Immature natural killer cell (primary cell): ENCODE measurements around the gene TMEM239. TPM values are rescaled to one million over a fixed set of nuclear protein-coding genes. Genes with fewer than 3 reads are reported as not detected.
"Not testable (repeated sequence)": the region's sequence is repeated elsewhere in the genome, so short reads cannot be mapped to it uniquely, and the experiment has no call there.

Experiments used
- DNase-seq, 3 donors: peaks; one replicate each; pipeline ENCODE4 v3.0.0; 2022; ENCODE audit warnings: mixed read lengths in 1 of 3
- H3K27ac Mint-ChIP-seq, 6 donors: one replicate each; pipeline ENCODE4 v1.8.0; 2020; ENCODE audit warnings: mixed read lengths in 6 of 6, mild to moderate bottlenecking in 5 of 6, inconsistent platforms in 4 of 6, moderate library complexity in 3 of 6
- H3K27me3 Mint-ChIP-seq, 3 donors: one replicate each; pipeline ENCODE4 v1.8.0; 2020 to 2021; ENCODE audit warnings: low read depth in 3 of 3, mild to moderate bottlenecking in 3 of 3, mixed read lengths in 3 of 3, moderate library complexity in 3 of 3, inconsistent platforms in 1 of 3
- H3K36me3 Mint-ChIP-seq, 3 donors: one replicate each; pipeline ENCODE4 v1.8.0; 2020; ENCODE audit warnings: mixed read lengths in 3 of 3, inconsistent platforms in 2 of 3, mild to moderate bottlenecking in 2 of 3
- H3K4me1 Mint-ChIP-seq, 2 donors: one replicate each; pipeline ENCODE4 v1.8.0; 2020; ENCODE audit warnings: inconsistent platforms in 2 of 2, mild to moderate bottlenecking in 2 of 2, mixed read lengths in 2 of 2, moderate library complexity in 1 of 2
- H3K4me3 Mint-ChIP-seq, 5 donors: one replicate each; pipeline ENCODE4 v1.8.0; 2020; ENCODE audit warnings: mild to moderate bottlenecking in 5 of 5, mixed read lengths in 5 of 5, inconsistent platforms in 3 of 5, moderate library complexity in 3 of 5
- H3K9me3 Mint-ChIP-seq, 6 donors: one replicate each; pipeline ENCODE4 v1.8.0; 2020; ENCODE audit warnings: mild to moderate bottlenecking in 6 of 6, mixed read lengths in 6 of 6, inconsistent platforms in 4 of 6, moderate library complexity in 3 of 6
- polyA plus RNA-seq, 3 donors: library from polyadenylated mRNA; unstranded; fragments of 300-500 nt; fragmentation: Illumina TruSeq; gene quantifications; one replicate each; pipeline ENCODE4 v1.2.3, GENCODE V29; 2021

Gene TMEM239
- polyA plus RNA-seq, result not detected

DNA sequence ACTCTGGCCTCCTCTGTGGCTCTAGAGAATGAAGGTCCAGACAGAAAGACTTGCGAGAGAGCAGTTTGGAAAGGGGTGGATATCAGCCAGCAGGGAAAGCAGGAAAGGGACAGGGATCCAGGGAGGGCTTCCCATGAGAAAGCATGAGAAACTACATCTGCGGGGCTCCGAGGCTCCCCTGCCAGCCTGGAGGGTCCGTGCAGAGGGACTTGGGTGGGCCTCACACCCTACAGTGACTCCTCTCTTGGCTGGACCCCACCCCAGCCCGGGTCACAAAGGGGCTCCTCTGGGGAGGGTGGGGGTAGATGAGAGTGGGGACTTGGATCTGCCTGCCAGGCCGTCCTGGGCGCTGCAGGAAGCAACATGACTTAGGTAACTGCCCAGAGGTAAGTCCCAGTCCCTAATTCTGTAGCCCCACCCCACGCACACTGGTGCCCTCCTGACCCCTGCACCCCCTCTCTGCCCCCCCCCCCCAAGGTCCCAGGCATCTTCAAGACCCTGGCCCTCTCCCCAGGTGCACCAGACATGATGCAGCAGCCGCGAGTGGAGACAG, at the start of gene TMEM239:
Gene TMEM239 (plus strand): TSS at position 335 of the 553 bp plus-strand sequence. CDS start 191 bp downstream, at position 526.
- Mint-ChIP-seq H3K27me3 (peaks cover 2 to 9% (median 8%) of the 10 kb centered on the region in 3 donors), H3K9me3 (peaks cover 0 to 9% (median 3%) of the 10 kb centered on the region in 6 donors), H3K4me1 (peaks cover 8 to 18% of the 10 kb centered on the region in 2 donors), H3K27ac (peak within 1 kb of the TSS in 1 of 6 donors; percentile 49), H3K4me3 (no peak within 1 kb of the TSS), H3K36me3 (peaks cover 0 to 11% (median 10%) of the 10 kb centered on the region in 3 donors)
- no peak for DNase-seq

DNA sequence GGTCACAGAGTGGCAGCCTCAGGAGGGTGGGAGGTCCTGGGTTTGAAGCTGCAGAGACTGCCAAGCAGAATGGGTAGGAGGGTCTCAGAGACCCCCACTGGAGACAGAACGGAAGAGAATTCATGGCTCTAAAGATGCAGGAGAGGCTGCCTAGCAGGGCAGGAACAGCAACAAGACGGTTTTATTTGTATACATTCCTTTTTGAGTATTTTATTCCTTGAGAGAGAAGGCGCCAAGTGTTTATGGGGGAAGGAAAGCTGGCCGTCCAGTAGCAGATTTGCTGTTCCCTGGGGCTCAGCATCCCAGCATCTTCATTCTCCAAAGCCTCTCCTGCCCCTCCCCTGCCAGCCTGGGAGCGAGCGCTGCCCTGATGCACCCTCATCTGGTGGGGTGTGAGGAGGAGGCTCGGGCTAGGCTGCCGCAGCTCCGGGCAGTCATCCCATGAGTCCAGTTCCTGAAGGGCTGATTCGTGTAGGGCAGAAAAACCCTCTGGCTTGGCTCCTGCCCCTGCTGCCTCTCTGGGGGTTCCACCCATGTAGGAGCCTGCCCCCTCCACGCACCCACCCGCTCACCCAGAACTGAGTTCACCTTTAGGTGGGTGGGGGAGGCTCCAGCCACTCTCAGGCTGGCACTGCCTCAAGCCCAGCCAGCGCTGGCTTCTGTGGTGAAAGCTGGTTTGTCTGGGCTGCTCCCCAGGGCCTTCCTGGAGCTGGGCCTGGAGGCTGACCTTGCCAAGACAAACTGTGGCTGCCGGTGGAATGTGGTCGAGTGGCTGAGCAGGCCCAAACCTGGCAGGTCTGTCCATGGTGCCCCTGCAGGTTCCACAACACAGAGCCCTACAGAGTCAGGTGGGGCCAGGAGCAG, 48.2 kb upstream of the TMEM239 start:
- no peak overlapping the region for H3K4me3 Mint-ChIP-seq
- peaks cover 2 to 8% (median 4%) of the 10 kb centered on the region in 3 donors for H3K27me3 Mint-ChIP-seq
- no peak overlapping the region for H3K27ac Mint-ChIP-seq

DNA sequence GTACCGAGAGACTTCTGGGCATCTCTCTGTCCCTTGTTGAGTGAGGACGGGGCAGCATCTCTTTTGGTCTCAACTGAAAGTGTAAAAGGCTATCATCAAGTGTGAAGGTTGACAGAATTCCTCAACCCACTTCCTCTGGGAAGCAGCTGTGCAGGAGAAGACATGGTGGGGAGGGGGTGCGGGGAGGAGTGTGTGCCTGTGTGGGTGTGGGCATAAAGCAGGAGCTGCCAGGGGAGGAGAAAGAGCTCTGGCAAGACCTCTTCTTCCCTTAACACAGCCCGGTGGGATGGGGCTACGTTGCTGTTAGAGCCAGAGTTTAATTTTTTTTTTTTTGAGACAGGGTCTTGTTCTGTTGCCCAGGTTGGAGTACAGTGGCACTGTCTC, 47.5 kb upstream of the TMEM239 start:
- no peak for DNase-seq
- Mint-ChIP-seq H3K4me1 (peaks cover 17 to 18% of the 10 kb centered on the region in 2 donors), H3K9me3 (no peaks in the 10 kb centered on the region), H3K27me3 (peaks cover 2 to 8% (median 4%) of the 10 kb centered on the region in 3 donors), H3K36me3 (no peaks in the 10 kb centered on the region), H3K27ac (no peak overlapping the region), H3K4me3 (no peak overlapping the region)

More for the DNA sequence above, 48.2 kb upstream of the TMEM239 start:
- no peak for DNase-seq
- no peaks in the 10 kb centered on the region for H3K9me3 Mint-ChIP-seq
- no peaks in the 10 kb centered on the region for H3K36me3 Mint-ChIP-seq
- H3K4me1 Mint-ChIP-seq, result peaks cover 17 to 18% of the 10 kb centered on the region in 2 donors

- DNase-seq, H3K27ac Mint-ChIP-seq, H3K36me3 Mint-ChIP-seq, H3K27me3 Mint-ChIP-seq, H3K9me3 Mint-ChIP-seq, H3K4me3 Mint-ChIP-seq: not testable (repeated sequence)
- H3K4me1 Mint-ChIP-seq, result peaks cover 17 to 18% of the 10 kb centered on the region in 2 donors
Measured at GRCh38 chr20:2770091-2770490, 46.1 kb upstream of the TMEM239 start.

- Mint-ChIP-seq H3K27ac (peak overlapping the region in 3 of 6 donors; percentile 13 to 27 (median 18)), H3K9me3 (no peaks in the 10 kb centered on the region), H3K27me3 (peaks cover 2 to 8% (median 4%) of the 10 kb centered on the region in 3 donors), H3K4me3 (peak overlapping the region in 4 of 5 donors; percentile 33 to 70 (median 60)), H3K36me3 (no peaks in the 10 kb centered on the region), H3K4me1 (peaks cover 17 to 18% of the 10 kb centered on the region in 2 donors)
- DNase-seq, result peak in 2 of 3 donors; percentile 17 to 28
Measured at GRCh38 chr20:2771631-2772080, 44.5 kb upstream of the TMEM239 start.

DNA sequence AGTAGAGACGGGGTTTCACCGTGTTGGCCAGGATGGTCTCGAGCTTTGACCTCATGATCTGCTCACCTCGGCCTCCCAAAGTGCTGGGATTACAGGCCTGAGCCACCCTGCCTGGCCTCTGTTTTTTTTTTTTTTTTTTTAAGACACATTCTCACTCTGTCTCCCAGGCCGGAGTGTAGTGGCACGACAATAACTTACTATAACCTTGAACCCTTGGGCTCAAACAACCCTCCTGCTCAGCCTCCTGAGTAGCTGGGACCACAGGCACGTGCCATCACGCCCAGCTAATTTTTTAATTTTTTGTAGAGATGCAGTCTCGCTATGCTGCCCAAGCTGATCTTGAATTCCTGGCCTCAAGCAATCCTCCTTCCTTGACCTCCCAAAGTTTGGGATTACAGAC, 42.4 kb upstream of the TMEM239 start:
- peak overlapping the region in 1 of 6 donors; percentile 35 for H3K27ac Mint-ChIP-seq
- peaks cover 2 to 4% (median 2%) of the 10 kb centered on the region in 3 donors for H3K27me3 Mint-ChIP-seq
- no peak overlapping the region for H3K4me3 Mint-ChIP-seq
- no peaks in the 10 kb centered on the region for H3K9me3 Mint-ChIP-seq
- DNase-seq, result no peak
- no peaks in the 10 kb centered on the region for H3K36me3 Mint-ChIP-seq
- peaks cover 16 to 18% of the 10 kb centered on the region in 2 donors for H3K4me1 Mint-ChIP-seq

DNA sequence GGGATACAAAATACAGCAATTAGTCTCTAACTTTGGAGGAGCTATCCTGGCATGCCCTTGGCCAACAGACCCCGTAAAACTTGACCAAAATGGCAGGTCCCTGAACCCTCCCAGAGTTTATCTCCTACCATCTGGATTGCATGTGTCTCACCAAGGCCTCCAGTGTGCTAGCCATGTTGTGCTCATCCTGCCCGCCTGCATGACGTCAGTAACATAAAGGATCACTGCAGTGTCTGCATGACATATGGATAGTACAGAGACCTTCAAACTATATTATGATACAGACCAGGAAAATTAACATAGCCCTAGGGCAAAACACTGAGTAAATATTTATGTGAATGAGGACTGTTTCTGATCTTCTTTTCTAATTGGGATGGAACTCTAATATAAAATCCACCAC, 41.0 kb upstream of the TMEM239 start:
- Mint-ChIP-seq H3K36me3 (no peaks in the 10 kb centered on the region), H3K9me3 (no peaks in the 10 kb centered on the region), H3K4me1 (peaks cover 14 to 18% of the 10 kb centered on the region in 2 donors), H3K27ac (no peak overlapping the region), H3K27me3 (peaks cover 2 to 6% (median 5%) of the 10 kb centered on the region in 3 donors), H3K4me3 (no peak overlapping the region)
- DNase-seq, result no peak

DNA sequence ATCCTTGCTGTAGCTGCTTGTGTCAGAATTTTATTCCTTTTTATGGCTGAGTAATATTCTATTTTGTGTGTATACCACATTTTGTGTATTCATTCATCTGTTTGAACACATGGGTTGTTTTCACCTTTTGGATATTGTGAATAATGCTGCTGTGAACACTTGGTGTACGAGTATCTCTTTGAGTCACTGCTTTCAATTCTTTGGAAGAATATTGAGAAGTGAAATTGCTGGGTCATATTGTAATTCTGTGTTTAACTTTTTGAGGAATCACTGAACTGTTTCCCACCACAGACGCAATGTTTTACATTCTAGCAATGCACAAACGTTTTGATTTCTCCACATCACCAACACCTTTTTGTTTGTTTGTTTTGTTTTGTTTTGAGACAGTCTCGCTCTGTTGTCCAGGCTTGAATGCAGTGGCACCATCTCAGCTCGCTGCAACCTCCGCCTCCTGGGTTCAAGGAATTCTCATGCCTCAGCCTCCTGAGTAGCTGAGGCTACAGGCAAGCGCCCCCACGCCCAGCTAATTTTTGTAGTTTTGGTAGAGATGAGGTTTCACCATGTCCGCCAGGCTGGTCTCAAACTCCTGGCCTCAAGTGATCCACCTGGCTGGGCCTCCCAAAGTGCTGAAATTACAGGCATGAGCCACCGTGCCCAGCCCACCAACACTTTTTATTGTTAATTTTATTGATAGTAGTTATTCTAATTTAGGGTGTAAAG, 37.4 kb upstream of the TMEM239 start:
- H3K27me3 Mint-ChIP-seq, result peaks cover 3 to 10% (median 5%) of the 10 kb centered on the region in 3 donors
- no peak overlapping the region for H3K4me3 Mint-ChIP-seq
- H3K27ac Mint-ChIP-seq, result no peak overlapping the region
- H3K9me3 Mint-ChIP-seq, result no peaks in the 10 kb centered on the region
- DNase-seq, result no peak
- no peaks in the 10 kb centered on the region for H3K36me3 Mint-ChIP-seq
- H3K4me1 Mint-ChIP-seq, result no peaks in the 10 kb centered on the region

- Mint-ChIP-seq H3K4me1 (no peaks in the 10 kb centered on the region), H3K4me3 (no peak overlapping the region), H3K9me3 (no peaks in the 10 kb centered on the region), H3K27ac (no peak overlapping the region), H3K27me3 (peaks cover 3 to 14% (median 5%) of the 10 kb centered on the region in 3 donors), H3K36me3 (no peaks in the 10 kb centered on the region)
- DNase-seq, result no peak
Measured at GRCh38 chr20:2780948-2781347, 35.2 kb upstream of the TMEM239 start.

- no peak overlapping the region for H3K4me3 Mint-ChIP-seq
- H3K9me3 Mint-ChIP-seq, result peaks cover 0 to 1% (median 0%) of the 10 kb centered on the region in 6 donors
- peaks cover 3 to 17% (median 6%) of the 10 kb centered on the region in 3 donors for H3K27me3 Mint-ChIP-seq
- DNase-seq, result no peak
- H3K36me3 Mint-ChIP-seq, result no peaks in the 10 kb centered on the region
- H3K27ac Mint-ChIP-seq, result no peak overlapping the region
- H3K4me1 Mint-ChIP-seq, result no peaks in the 10 kb centered on the region
Measured at GRCh38 chr20:2783908-2784566, 32.1 kb upstream of the TMEM239 start.

- no peak overlapping the region for H3K27ac Mint-ChIP-seq
- no peaks in the 10 kb centered on the region for H3K9me3 Mint-ChIP-seq
- no peaks in the 10 kb centered on the region for H3K4me1 Mint-ChIP-seq
- peaks cover 0 to 4% (median 0%) of the 10 kb centered on the region in 3 donors for H3K36me3 Mint-ChIP-seq
- no peak overlapping the region for H3K4me3 Mint-ChIP-seq
- DNase-seq, result no peak
- peaks cover 5 to 7% (median 6%) of the 10 kb centered on the region in 3 donors for H3K27me3 Mint-ChIP-seq
Measured at GRCh38 chr20:2793471-2793870, 22.7 kb upstream of the TMEM239 start.

- no peak overlapping the region for H3K4me3 Mint-ChIP-seq
- H3K36me3 Mint-ChIP-seq, result peaks cover 0 to 4% (median 0%) of the 10 kb centered on the region in 3 donors
- H3K27me3 Mint-ChIP-seq, result peaks cover 7 to 10% (median 10%) of the 10 kb centered on the region in 3 donors
- DNase-seq, result no peak
- no peak overlapping the region for H3K27ac Mint-ChIP-seq
- no peaks in the 10 kb centered on the region for H3K9me3 Mint-ChIP-seq
- H3K4me1 Mint-ChIP-seq, result peaks cover 0 to under 1% of the 10 kb centered on the region in 2 donors
Measured at GRCh38 chr20:2794202-2794748, 21.9 kb upstream of the TMEM239 start.

GRCh38 chr20:2794866-2795447, 21.2 kb upstream of the TMEM239 start:
- Mint-ChIP-seq H3K27me3 (peaks cover 7 to 16% (median 12%) of the 10 kb centered on the region in 3 donors), H3K36me3 (peaks cover 0 to 4% (median 0%) of the 10 kb centered on the region in 3 donors), H3K27ac (no peak overlapping the region), H3K9me3 (peaks cover 0 to under 1% (median 0%) of the 10 kb centered on the region in 6 donors), H3K4me3 (no peak overlapping the region), H3K4me1 (peaks cover 6 to 8% of the 10 kb centered on the region in 2 donors)
- DNase-seq, result no peak
